ENCODE measurements around the gene PPOX.

DNA sequence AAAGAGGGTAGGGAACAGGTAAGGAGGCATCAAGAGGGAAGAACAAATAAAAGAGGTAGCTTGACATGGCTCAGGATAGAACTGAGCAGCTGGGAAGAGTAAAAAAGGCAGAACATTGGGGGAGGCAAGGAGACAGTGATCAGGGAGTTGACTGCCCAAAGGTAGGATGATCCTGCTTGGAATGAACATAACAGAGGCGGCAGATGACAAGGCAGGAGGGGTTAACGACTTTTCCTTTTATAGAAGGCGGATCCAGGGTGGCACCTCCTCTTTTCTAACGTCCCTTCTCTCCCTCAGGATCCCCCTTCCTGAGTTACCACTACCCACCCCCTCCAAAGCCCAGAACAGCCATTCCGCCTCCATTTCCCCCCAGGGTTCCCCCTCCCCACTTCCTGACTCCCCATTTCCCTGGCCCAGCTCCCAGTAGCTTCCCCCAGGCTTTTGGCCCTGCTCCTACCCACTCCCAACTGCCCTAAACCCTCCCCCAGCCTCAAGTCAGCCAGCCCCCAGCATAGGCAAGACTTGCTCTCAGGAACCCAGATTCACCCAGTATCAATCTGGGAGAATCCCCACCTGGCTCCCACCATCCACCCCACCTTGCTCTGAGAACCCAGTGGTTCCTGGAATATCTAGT is 33.4 kb downstream of the PPOX start:
- TF ChIP-seq POLR2A (IDR thresholded peaks at IDR 0.05; ENCODE audit: extremely low read depth, insufficient read length) (no peak), CTCF (IDR thresholded peaks at IDR 0.05; ENCODE audit: low read depth, low read length) (no peak)

All from NB4 (cell line).